ENCODE data around the gene UCP3.
A peak's percentile ranks its signal among the peaks of the same experiment; 100 is the strongest.
"Not testable (repeated sequence)": the region's sequence is repeated elsewhere in the genome, so short reads cannot be mapped to it uniquely, and the experiment has no call there.

UCP3 gene

DNA sequence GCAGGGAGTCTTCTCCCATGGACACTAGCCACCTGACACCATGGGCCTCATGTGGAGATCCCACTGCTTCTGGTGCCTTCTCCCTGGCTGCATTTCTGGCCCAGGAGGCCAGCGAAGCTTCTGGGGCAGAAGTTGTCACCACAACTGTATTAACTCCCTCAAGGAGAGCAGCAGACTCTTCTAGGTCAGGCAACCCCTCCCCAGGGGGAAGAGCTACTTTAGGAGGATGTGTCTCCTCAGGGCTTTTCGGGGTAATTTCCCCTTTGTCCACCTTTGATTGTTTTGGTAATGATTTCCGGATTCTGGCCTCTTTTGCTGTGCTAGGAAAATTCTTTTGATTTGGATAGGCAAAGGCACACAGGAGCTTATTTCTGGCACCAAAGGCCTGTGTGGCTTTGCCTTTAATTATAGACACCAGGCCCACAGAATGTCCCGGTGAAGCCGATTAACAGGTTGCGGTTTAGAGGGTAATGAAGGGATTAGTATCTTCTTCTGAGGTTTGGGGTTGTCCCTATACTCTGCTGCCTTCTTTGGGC is 17.3 kb downstream of the UCP3 start:
- CTCF ChIA-PET: interaction anchor here (0.8 to 2.2 kb wide), 4 partner anchors 13 to 37 kb away, joined by 3 to 6 read pairs (median 4); no protein-coding TSS in a partner anchor
- no peak for DNase-seq (ENCODE audit: extremely low spot score)
- POLR2A ChIA-PET: interaction anchor here (1.0 kb wide), 2 partner anchors 9 to 12 kb away, joined by 5 to 6 read pairs; partner anchors contain the start of gene UCP2
- TF ChIP-seq, protein P1, sequence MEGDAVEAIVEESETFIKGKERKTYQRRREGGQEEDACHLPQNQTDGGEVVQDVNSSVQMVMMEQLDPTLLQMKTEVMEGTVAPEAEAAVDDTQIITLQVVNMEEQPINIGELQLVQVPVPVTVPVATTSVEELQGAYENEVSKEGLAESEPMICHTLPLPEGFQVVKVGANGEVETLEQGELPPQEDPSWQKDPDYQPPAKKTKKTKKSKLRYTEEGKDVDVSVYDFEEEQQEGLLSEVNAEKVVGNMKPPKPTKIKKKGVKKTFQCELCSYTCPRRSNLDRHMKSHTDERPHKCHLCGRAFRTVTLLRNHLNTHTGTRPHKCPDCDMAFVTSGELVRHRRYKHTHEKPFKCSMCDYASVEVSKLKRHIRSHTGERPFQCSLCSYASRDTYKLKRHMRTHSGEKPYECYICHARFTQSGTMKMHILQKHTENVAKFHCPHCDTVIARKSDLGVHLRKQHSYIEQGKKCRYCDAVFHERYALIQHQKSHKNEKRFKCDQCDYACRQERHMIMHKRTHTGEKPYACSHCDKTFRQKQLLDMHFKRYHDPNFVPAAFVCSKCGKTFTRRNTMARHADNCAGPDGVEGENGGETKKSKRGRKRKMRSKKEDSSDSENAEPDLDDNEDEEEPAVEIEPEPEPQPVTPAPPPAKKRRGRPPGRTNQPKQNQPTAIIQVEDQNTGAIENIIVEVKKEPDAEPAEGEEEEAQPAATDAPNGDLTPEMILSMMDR (IDR thresholded peaks at IDR 0.05; ENCODE audit: control extremely low read depth, extremely low read depth, low read depth, missing control alignments): no peak

GRCh38 chr11:73990730-73991129 is 18.2 kb downstream of the UCP3 start:
- ChIA-PET CTCF (interaction anchor here (1.4 to 2.2 kb wide), 4 partner anchors 10 to 180 kb away, joined by 3 to 8 read pairs (median 4); partner anchors contain the start of genes C2CD3 and PPME1), POLR2A (no interaction called here)
- no peak for DNase-seq (ENCODE audit: extremely low spot score)
- TF ChIP-seq, protein P1 (IDR thresholded peaks at IDR 0.05; ENCODE audit: control extremely low read depth, extremely low read depth, low read depth, missing control alignments): no peak

DNA sequence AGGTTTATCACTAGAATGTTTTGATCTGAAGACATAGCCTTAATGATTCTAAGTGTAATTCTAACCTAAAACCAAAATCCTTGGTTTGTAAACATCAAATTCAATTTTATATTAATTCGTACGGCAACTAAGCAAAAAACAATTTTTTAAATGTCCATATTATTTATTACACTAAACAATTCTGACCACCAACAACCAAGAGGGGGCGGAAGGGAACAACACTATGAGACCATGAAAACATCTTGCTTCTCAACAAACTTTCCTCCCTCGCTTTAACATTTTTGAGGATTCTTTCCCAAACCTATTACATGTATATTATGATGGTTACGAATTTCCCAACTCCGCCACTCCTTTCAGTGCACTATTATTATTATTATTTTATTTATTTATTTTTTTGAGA is 19.7 kb downstream of the UCP3 start:
- ChIA-PET POLR2A (no interaction called here), CTCF (interaction anchor here (1.6 to 2.2 kb wide), 2 partner anchors 9 to 11 kb away, joined by 6 read pairs; no protein-coding TSS in a partner anchor)
- TF ChIP-seq, protein P1 (IDR thresholded peaks at IDR 0.05; ENCODE audit: control extremely low read depth, extremely low read depth, low read depth, missing control alignments): peak; percentile 7
- DNase-seq (ENCODE audit: extremely low spot score): no peak

DNA sequence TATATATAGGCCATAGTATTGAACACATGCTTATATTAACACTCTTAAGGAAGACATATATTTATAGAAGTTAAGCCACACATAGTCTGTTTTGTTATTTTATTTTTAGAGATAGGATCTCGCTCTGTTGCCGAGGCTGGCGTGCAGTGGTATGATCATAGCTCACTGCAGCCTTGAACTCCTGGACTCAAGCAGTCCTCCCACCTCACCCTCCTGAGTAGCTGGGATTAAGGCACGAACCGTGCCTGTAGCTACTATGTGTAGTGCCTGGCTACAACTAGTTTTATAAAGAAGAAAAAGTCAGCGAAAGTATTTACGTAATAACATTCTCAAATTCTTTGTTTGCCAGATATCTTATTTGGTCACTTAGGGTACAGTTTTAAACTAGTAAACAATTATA is 20.7 kb downstream of the UCP3 start:
- CTCF ChIA-PET: interaction anchor here (1.6 to 2.7 kb wide), 2 partner anchors 8 to 24 kb away, joined by 6 read pairs; no protein-coding TSS in a partner anchor
- POLR2A ChIA-PET: no interaction called here
- TF ChIP-seq, protein P1 (IDR thresholded peaks at IDR 0.05; ENCODE audit: control extremely low read depth, extremely low read depth, low read depth, missing control alignments): no peak
- no peak for DNase-seq (ENCODE audit: extremely low spot score)

GRCh38 chr11:73985661-73986060 is 23.2 kb downstream of the UCP3 start:
- POLR2A ChIA-PET, CTCF ChIA-PET: not testable (repeated sequence)

DNA sequence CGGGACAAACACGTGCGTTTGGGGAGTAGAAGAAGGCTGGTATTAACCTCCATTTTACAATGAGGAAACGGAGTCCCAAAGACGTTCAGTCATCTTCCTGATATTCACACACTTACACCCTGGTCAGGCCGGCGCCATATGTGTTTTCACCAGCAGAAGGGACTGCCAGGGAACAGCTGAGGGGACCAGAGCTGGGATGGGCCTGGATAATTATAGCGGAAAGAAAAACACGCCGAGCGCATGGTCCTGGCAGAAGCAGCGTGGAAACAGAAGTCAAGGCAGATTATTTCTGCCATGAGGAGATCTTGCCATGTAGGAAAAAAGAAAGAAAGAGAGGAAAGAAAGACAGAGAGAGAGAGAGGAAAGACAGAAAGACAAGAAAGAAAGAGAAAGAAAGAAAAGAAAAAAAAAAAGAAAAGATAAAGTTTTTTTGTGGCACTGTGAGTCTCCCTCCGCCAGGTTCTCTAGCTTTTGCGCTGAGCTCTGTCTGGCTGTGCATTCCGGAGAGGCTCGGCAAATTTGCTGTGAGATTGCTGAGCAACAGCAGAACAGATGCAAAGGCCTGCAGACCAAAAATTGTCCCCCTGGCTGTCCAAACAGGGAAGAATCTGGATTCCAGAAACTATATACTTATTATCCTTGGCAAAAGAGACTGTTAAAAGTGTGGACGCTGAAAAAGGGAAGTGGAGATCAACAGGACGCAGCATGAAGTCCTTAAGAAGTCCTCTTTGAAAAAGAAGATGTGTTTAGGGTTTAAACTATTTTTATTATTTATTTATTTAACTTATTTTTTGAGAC is 24.9 kb downstream of the UCP3 start:
- CTCF ChIA-PET: interaction anchor here (0.9 kb wide), 1 partner anchor 14 kb away, joined by 4 read pairs; no protein-coding TSS in a partner anchor
- no peak for DNase-seq (ENCODE audit: extremely low spot score)
- TF ChIP-seq, protein P1 (IDR thresholded peaks at IDR 0.05; ENCODE audit: control extremely low read depth, extremely low read depth, low read depth, missing control alignments): no peak
- POLR2A ChIA-PET: no interaction called here

More at GRCh38 chr11:73985661-73986060, 23.2 kb downstream of the UCP3 start:
- not testable (repeated sequence) for DNase-seq (ENCODE audit: extremely low spot score)
